K562 (cell line): ENCODE results near the gene PLRG1. TPM values are rescaled to one million over a fixed set of nuclear protein-coding genes. Genes with fewer than 3 reads are reported as not detected.

Experiments used
- ATAC-seq: fragments of 200-7000 bp; cut with Tn5 transposase; 3 replicates; pipeline ENCODE4 v1.9.1; 2020; ENCODE audit warnings: moderate library complexity
- BruUV-seq: library from RNA; stranded (reverse); fragments of 400-500 nt; replicated peaks from 2 replicates; lab custom pipeline; 2021; lab: Mats Ljungman, UMichigan
- CTCF ChIA-PET: fragments of 300-600 bp; formaldehyde crosslinking; extraction: SDS; loops from one replicate; lab custom pipeline; 2021; ENCODE audit warnings: low intra/inter-chr PET ratio; lab: Yijun Ruan, JAX
- POLR2A ChIA-PET: fragments of 300-600, 350-650 bp; sonication (Branson Sonifier 250); formaldehyde crosslinking; extraction: SDS; loops from one replicate; lab custom pipeline; 2021; ENCODE audit warnings: antibody characterized with exemption, inconsistent platforms; lab: Yijun Ruan, JAX
- DNase-seq, 4 experiments: peaks; one replicate each; pipeline versions ENCODE4 v3.0.0 to v3.0.0-alpha.2; 2011 to 2018; ENCODE audit warnings: low spot score in 3 of 4, mixed read lengths in 3 of 4; ENCODE audit errors: extremely low read depth in 1 of 4
- FAIRE-seq: peaks from 2 replicates; lab custom pipeline; 2011; peaks lifted over from hg19 to GRCh38; lab: Jason Lieb, UNC
- H2AFZ ChIP-seq: 2 replicates; pipeline ENCODE4 v1.6.0; 2011; ENCODE audit warnings: low read depth, low read length, control low read depth, inconsistent platforms
- H3K27ac ChIP-seq: fragments of 200-600 bp; 3 replicates; pipeline ENCODE4 v1.8.0; 2011; ENCODE audit warnings: low read depth, mild to moderate bottlenecking, control low read depth, inconsistent platforms, low read length, moderate library complexity, mixed read lengths; ENCODE audit errors: extremely low read depth
- H3K27me3 ChIP-seq, 2 experiments: fragments of 300-600 bp in 1 of 2; 2 replicates in 1 of 2; 3 replicates in 1 of 2; pipeline versions ENCODE4 v1.6.0 to v1.8.0; 2011; ENCODE audit warnings: inconsistent platforms in 2 of 2, low read length in 2 of 2, mild to moderate bottlenecking in 1 of 2, mixed read lengths in 1 of 2, moderate library complexity in 1 of 2; ENCODE audit not compliant: control insufficient read depth in 2 of 2, insufficient read depth in 2 of 2
- H3K36me3 ChIP-seq: fragments of 300-600 bp; 3 replicates; pipeline ENCODE4 v1.8.0; 2011; ENCODE audit warnings: mild to moderate bottlenecking, low read length, inconsistent platforms; ENCODE audit not compliant: control insufficient read depth, insufficient read depth
- H3K4me1 ChIP-seq, 2 experiments: fragments of 200-600 bp in 1 of 2; replicated peaks in 1 of 2; 2 replicates in 1 of 2; 3 replicates in 1 of 2; pipeline versions ENCODE4 v1.5.1 to v1.8.0; 2011; ENCODE audit warnings: inconsistent platforms in 2 of 2, low read length in 2 of 2, mild to moderate bottlenecking in 1 of 2, mixed read lengths in 1 of 2, moderate library complexity in 1 of 2; ENCODE audit not compliant: control insufficient read depth in 2 of 2, insufficient read depth in 2 of 2
- H3K4me2 ChIP-seq: 2 replicates; pipeline ENCODE4 v1.6.1; 2011; ENCODE audit warnings: low read length, control low read depth, inconsistent platforms, mixed read lengths; ENCODE audit not compliant: insufficient read depth
- H3K4me3 ChIP-seq: fragments of 200-600 bp; sonication (generic), shearing (Covaris generic); 2 replicates; pipeline ENCODE4 v1.5.1; 2016; ENCODE audit warnings: control low read depth, inconsistent platforms
- H3K79me2 ChIP-seq: fragments of 200-600 bp; 3 replicates; pipeline ENCODE4 v1.8.0; 2011; ENCODE audit warnings: low read length, inconsistent platforms; ENCODE audit not compliant: control insufficient read depth, insufficient read depth
- H3K9ac ChIP-seq, 2 experiments: 2 replicates each; pipeline versions ENCODE4 v1.6.0 to v1.6.1; 2011; ENCODE audit warnings: low read depth in 2 of 2, low read length in 2 of 2, control low read depth in 1 of 2, inconsistent platforms in 1 of 2, mild to moderate bottlenecking in 1 of 2, mixed read lengths in 1 of 2; ENCODE audit not compliant: insufficient read depth in 1 of 2
- H3K9me1 ChIP-seq: one replicate; pipeline ENCODE4 v1.6.0; 2011; ENCODE audit warnings: inconsistent platforms, mild to moderate bottlenecking, low read length, moderate library complexity; ENCODE audit not compliant: control insufficient read depth, insufficient read depth
- H3K9me3 ChIP-seq: replicated peaks from 2 replicates; pipeline ENCODE4 v1.5.1; 2011; ENCODE audit warnings: low read depth, low read length, inconsistent platforms; ENCODE audit not compliant: control insufficient read depth, insufficient read depth
- H4K20me1 ChIP-seq: replicated peaks from 2 replicates; pipeline ENCODE4 v1.6.1; 2011; ENCODE audit warnings: low read length, inconsistent platforms, mixed read lengths; ENCODE audit not compliant: control insufficient read depth, insufficient read depth
- BMI1 ChIP-seq: fragments of 150-350 bp; IDR thresholded peaks from 2 replicates; pipeline ENCODE4 v1.6.1; 2014; ENCODE audit warnings: low read length
- FOXA3 ChIP-seq, 2 experiments: fragments of 450-650 bp in 1 of 2; sonication (generic) in 1 of 2; formaldehyde crosslinking; IDR thresholded peaks in 1 of 2; conservative IDR thresholded peaks in 1 of 2; 2 replicates each; pipeline versions ENCODE4 v1.4.0 to v1.8.0; 2020 to 2022; ENCODE audit warnings: mild to moderate bottlenecking in 2 of 2, missing genetic modification reagents in 1 of 2
- FOXK2 ChIP-seq, 2 experiments: fragments of 450-650 bp; IDR thresholded peaks in 1 of 2; conservative IDR thresholded peaks in 1 of 2; 2 replicates each; pipeline ENCODE4 v1.6.1; 2016; ENCODE audit warnings: low read depth in 2 of 2, mild to moderate bottlenecking in 1 of 2
- MCM3 ChIP-seq: fragments of 450-650 bp; IDR thresholded peaks from 2 replicates; pipeline ENCODE4 v1.6.1; 2016
- NBN ChIP-seq: fragments of 450-650 bp; IDR thresholded peaks from 2 replicates; pipeline ENCODE4 v1.6.1; 2016; ENCODE audit warnings: low read depth, mild to moderate bottlenecking
- NCOA4 ChIP-seq: fragments of 450-650 bp; IDR thresholded peaks from 2 replicates; pipeline ENCODE4 v1.6.1; 2018; ENCODE audit warnings: mild to moderate bottlenecking; ENCODE audit not compliant: partially characterized antibody
- NELFE ChIP-seq: IDR thresholded peaks from 2 replicates; pipeline ENCODE4 v1.6.1; 2011; ENCODE audit warnings: mild to moderate bottlenecking; ENCODE audit not compliant: insufficient read depth, insufficient read length
- POLR2G ChIP-seq: fragments of 200-400 bp; formaldehyde crosslinking; IDR thresholded peaks from 2 replicates; pipeline ENCODE4 v1.6.1; 2017; ENCODE audit warnings: low read depth, mild to moderate bottlenecking, antibody characterized with exemption, low read length, moderate library complexity
- RAD51 ChIP-seq: fragments of 450-650 bp; IDR thresholded peaks from 2 replicates; pipeline ENCODE4 v1.7.1; 2016; ENCODE audit warnings: low read depth, mild to moderate bottlenecking, borderline replicate concordance
- SMARCB1 ChIP-seq: IDR thresholded peaks from 2 replicates; pipeline ENCODE4 v1.6.1; 2011; ENCODE audit warnings: improper control_type of control experiment, low read depth; ENCODE audit not compliant: insufficient read length
- SNAPC5 ChIP-seq: fragments of 250-450 bp; sonication (Bioruptor Pico); IDR thresholded peaks from 2 replicates; pipeline ENCODE4 v1.8.0; 2021; ENCODE audit warnings: moderate library complexity, mild to moderate bottlenecking, inconsistent platforms
- TAF1 ChIP-seq: IDR thresholded peaks from 2 replicates; pipeline ENCODE4 v1.6.1; 2011; ENCODE audit warnings: mild to moderate bottlenecking, low read length, moderate library complexity; ENCODE audit not compliant: insufficient read depth, control insufficient read depth, severe bottlenecking; ENCODE audit errors: extremely low read depth
- TCF7L2 ChIP-seq: fragments of 150-350 bp; IDR thresholded peaks from 2 replicates; pipeline ENCODE4 v1.6.1; 2016; ENCODE audit warnings: low read depth, mild to moderate bottlenecking, low read length, moderate library complexity
- WGBS: fragments of 100-300 bp; shearing (Covaris generic); methylation state at CpG from one replicate; pipeline ENCODE4 v1.1.6; 2016; ENCODE audit warnings: low coverage, mixed read lengths; ENCODE audit not compliant: insufficient coverage; ENCODE audit errors: missing lambda C conversion rate; 5-methylcytosine and 5-hydroxymethylcytosine counted together
- in situ Hi-C: fragments of 300-500 bp; cut with MboI; formaldehyde crosslinking; loops from 4 replicates; pipeline ENCODE4 v1.15.0; 2018; ENCODE audit warnings: inconsistent platforms, mixed read lengths
- intact Hi-C: fragments of 100-400 bp; cut with micrococcal nuclease; formaldehyde crosslinking; loops from 2 replicates; pipeline ENCODE4 v1.14.2; 2022
- polyA plus RNA-seq, 8 experiments: library from polyadenylated mRNA; depleted of rRNA in 4 of 8; stranded (reverse) in 5 of 8; unstranded in 3 of 8; fragments of >200 nt; fragmentation: Nextera tagmentation in 2 of 8; fragmentation: Illumina TruSeq in 1 of 8; extraction: Ambion mirVana in 2 of 8; extraction: Trizol in 1 of 8; gene quantifications; 2 replicates each; pipeline versions ENCODE4 v1.2.1 to v1.2.3, GENCODE V29; 2011 to 2014; ENCODE audit warnings: inconsistent platforms in 1 of 8, missing spikeins in 1 of 8
- total RNA-seq, 7 experiments: library from RNA; depleted of rRNA in 6 of 7; stranded (reverse); fragments of >200 nt in 6 of 7; fragmentation: Illumina TruSeq in 2 of 7; extraction: Trizol in 2 of 7; gene quantifications; 2 replicates each; pipeline versions ENCODE4 v1.2.1 to v1.2.3, GENCODE V29; 2011 to 2021; ENCODE audit warnings: low replicate concordance in 1 of 7

Gene PLRG1
- total and polyA plus RNA-seq, 9 of the 15 experiments (the other 6 are each of a cell fraction or from before 2014, with no cell fraction given): 48.0 to 248 (median 120) TPM

- FAIRE-seq (no peak), DNase-seq (no peak), ATAC-seq (no peak)
- no peak overlapping the region for H3K9ac ChIP-seq
- no TSS peak for BruUV-seq
- H3K4me3 ChIP-seq: no peak overlapping the region
- POLR2A ChIA-PET: no interaction called here
- no peaks in the 10 kb centered on the region for H3K36me3 ChIP-seq
- CTCF ChIA-PET: interaction anchor here (0.6 kb wide), 1 partner anchor 715 kb away, joined by 3 read pairs; no protein-coding TSS in a partner anchor
- no peak overlapping the region for H3K4me2 ChIP-seq
- H3K4me1 ChIP-seq: no peaks in the 10 kb centered on the region; a peak in 1 of 5 replicates
- H3K9me1 ChIP-seq: no peaks in the 10 kb centered on the region
- H3K27me3 ChIP-seq: no peaks in the 10 kb centered on the region
- WGBS: 38% methylated on average over 6 of the region's 6 CpGs
- H3K9me3 ChIP-seq: no peaks in the 10 kb centered on the region
- intact Hi-C loops: loop anchor here (5.0 kb wide), 1 partner anchor 40 kb away; no protein-coding TSS in a partner anchor
- no peaks in the 10 kb centered on the region for H3K79me2 ChIP-seq
- in situ Hi-C loops: loop anchor here (5.0 kb wide), 1 partner anchor 100 kb away; no protein-coding TSS in a partner anchor
- no peaks in the 10 kb centered on the region for H4K20me1 ChIP-seq
- H3K27ac ChIP-seq: no peak overlapping the region
- TF ChIP-seq TAF1: no peak
- TF ChIP-seq POLR2G: no peak
- no peak overlapping the region for H2AFZ ChIP-seq
These were observed 48.1 kb downstream of the PLRG1 start for GRCh38 chr4:154502111-154502510.

GRCh38 chr4:154497889-154498288, 52.3 kb downstream of the PLRG1 start:
- Histone ChIP-seq H3K9me1 (no peaks in the 10 kb centered on the region), H3K4me2 (no peak overlapping the region), H3K9ac (no peak overlapping the region), H3K4me3 (no peak overlapping the region), H3K4me1 (no peaks in the 10 kb centered on the region; a peak in 1 of 5 replicates), H2AFZ (no peak overlapping the region), H3K79me2 (no peaks in the 10 kb centered on the region), H3K9me3 (no peaks in the 10 kb centered on the region), H3K27ac (no peak overlapping the region), H3K36me3 (no peaks in the 10 kb centered on the region), H4K20me1 (no peaks in the 10 kb centered on the region), H3K27me3 (no peaks in the 10 kb centered on the region)
- no peak for FAIRE-seq
- BruUV-seq: no TSS peak
- no peak for ATAC-seq
- TF ChIP-seq NBN: no peak
- TF ChIP-seq FOXA3 (CRISPR knock-in tag; conservative IDR thresholded peaks at IDR 0.05 in 1 of 2, IDR thresholded peaks at IDR 0.05 in 1 of 2): no peak
- TF ChIP-seq SNAPC5 (CRISPR knock-in tag): no peak
- TF ChIP-seq SMARCB1: no peak
- TF ChIP-seq BMI1: no peak
- TF ChIP-seq MCM3: no peak
- TF ChIP-seq RAD51: no peak
- no peak for TF ChIP-seq FOXK2 (conservative IDR thresholded peaks at IDR 0.05 in 1 of 2, IDR thresholded peaks at IDR 0.05 in 1 of 2; ENCODE audit: low read depth in 2 of 2)
- TF ChIP-seq NELFE: no peak
- no peak for TF ChIP-seq TCF7L2
- no peak for TF ChIP-seq NCOA4
- 46% methylated on average over 5 of the region's 5 CpGs for WGBS
- ChIA-PET POLR2A (no interaction called here), CTCF (no interaction called here)
- intact Hi-C loops: no loop called here
- in situ Hi-C loops: no loop called here
- no peak for DNase-seq
